Measurements from ENCODE around the gene WDR49. TPM values are rescaled to one million over a fixed set of nuclear protein-coding genes. Genes with fewer than 3 reads are reported as not detected.

Gene WDR49
- total RNA-seq, 2 donors from 2014 or later = 0.93 to 1.6 TPM

DNA sequence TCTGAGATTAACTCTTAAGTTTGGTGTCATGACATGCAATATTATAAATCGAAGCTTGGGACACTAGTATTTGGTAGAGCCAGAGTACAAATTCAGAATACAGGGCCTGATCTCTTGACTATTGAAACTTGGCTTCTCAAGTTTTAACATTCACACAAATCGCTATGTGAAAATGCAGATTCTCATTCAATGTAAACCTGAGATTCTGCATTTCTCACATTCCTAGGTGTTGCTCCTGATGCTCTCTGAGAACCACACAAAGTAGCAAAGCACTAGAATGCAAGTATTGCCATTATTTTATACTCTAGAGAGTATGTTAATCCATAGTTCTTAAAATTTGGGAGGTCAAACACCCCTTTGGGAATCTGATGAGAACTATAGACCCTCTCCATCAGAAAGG, 47.9 kb downstream of the WDR49 start:
- Mint-ChIP-seq H3K27ac (peak overlapping the region; percentile 76), H3K4me1 (peaks cover 8% of the 10 kb centered on the region), H3K4me3 (no peak overlapping the region), H3K9me3 (no peaks in the 10 kb centered on the region), H3K27me3 (ENCODE audit: insufficient read depth) (no peaks in the 10 kb centered on the region), H3K36me3 (ENCODE audit: low read depth) (no peaks in the 10 kb centered on the region)
- TF ChIP-seq, protein P1, sequence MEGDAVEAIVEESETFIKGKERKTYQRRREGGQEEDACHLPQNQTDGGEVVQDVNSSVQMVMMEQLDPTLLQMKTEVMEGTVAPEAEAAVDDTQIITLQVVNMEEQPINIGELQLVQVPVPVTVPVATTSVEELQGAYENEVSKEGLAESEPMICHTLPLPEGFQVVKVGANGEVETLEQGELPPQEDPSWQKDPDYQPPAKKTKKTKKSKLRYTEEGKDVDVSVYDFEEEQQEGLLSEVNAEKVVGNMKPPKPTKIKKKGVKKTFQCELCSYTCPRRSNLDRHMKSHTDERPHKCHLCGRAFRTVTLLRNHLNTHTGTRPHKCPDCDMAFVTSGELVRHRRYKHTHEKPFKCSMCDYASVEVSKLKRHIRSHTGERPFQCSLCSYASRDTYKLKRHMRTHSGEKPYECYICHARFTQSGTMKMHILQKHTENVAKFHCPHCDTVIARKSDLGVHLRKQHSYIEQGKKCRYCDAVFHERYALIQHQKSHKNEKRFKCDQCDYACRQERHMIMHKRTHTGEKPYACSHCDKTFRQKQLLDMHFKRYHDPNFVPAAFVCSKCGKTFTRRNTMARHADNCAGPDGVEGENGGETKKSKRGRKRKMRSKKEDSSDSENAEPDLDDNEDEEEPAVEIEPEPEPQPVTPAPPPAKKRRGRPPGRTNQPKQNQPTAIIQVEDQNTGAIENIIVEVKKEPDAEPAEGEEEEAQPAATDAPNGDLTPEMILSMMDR (conservative IDR thresholded peaks at IDR 0.05) = no peak
- Histone ChIP-seq H3K27me3 (ENCODE audit: control insufficient read depth, insufficient read depth, low read length, poor library complexity, severe bottlenecking) (no peaks in the 10 kb centered on the region), H3K9ac (ENCODE audit: extremely low read depth, low read length, poor library complexity, severe bottlenecking) (no peak overlapping the region), H3K4me1 (ENCODE audit: control insufficient read depth, insufficient read depth, low read length) (no peaks in the 10 kb centered on the region), H3K4me3 (ENCODE audit: low read length) (no peak overlapping the region), H3K27ac (ENCODE audit: low read depth, low read length) (no peak overlapping the region), H3K36me3 (ENCODE audit: control insufficient read depth, insufficient read depth, low read length) (no peaks in the 10 kb centered on the region), H3K9me3 (ENCODE audit: control insufficient read depth, low read length) (no peaks in the 10 kb centered on the region)
- 84% methylated on average over 2 of the region's 2 CpGs for WGBS, 2 experiments (ENCODE audit: insufficient coverage in 1 of 2, insufficient read length in 1 of 2)
- no peak for DNase-seq

DNA sequence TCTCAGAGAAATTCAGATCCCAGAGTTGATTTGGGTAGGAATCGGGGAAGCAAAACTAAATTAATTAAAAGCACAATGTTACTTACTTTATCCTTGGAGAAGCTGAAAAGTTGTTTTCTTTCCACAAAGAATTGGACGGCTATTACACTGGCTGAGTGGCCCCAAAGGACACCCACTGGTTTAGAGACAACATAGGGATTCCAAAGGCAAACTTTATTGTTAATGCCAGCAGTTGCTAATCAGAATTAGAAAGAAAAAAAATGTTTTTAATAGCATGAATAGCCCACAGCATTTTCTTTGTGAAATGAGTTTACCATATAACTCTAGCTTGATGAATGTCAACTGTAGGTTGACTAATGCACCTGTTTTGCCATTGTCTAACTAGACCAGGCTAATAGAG, 51.7 kb downstream of the WDR49 start:
- TF ChIP-seq, protein P1 (conservative IDR thresholded peaks at IDR 0.05) = no peak
- Histone ChIP-seq H3K4me3 (ENCODE audit: low read length) (no peak overlapping the region), H3K27ac (ENCODE audit: low read depth, low read length) (peak overlapping the region; percentile 2), H3K36me3 (ENCODE audit: control insufficient read depth, insufficient read depth, low read length) (no peaks in the 10 kb centered on the region), H3K27me3 (ENCODE audit: control insufficient read depth, insufficient read depth, low read length, poor library complexity, severe bottlenecking) (no peaks in the 10 kb centered on the region), H3K4me1 (ENCODE audit: control insufficient read depth, insufficient read depth, low read length) (no peaks in the 10 kb centered on the region), H3K9me3 (ENCODE audit: control insufficient read depth, low read length) (peaks cover 6% of the 10 kb centered on the region), H3K9ac (ENCODE audit: extremely low read depth, low read length, poor library complexity, severe bottlenecking) (no peak overlapping the region)
- DNase-seq = no peak
- Mint-ChIP-seq H3K9me3 (peaks cover 15% of the 10 kb centered on the region), H3K27me3 (ENCODE audit: insufficient read depth) (no peaks in the 10 kb centered on the region), H3K4me1 (peaks cover 8% of the 10 kb centered on the region), H3K27ac (no peak overlapping the region), H3K36me3 (ENCODE audit: low read depth) (no peaks in the 10 kb centered on the region), H3K4me3 (no peak overlapping the region)
- WGBS, 2 experiments (ENCODE audit: insufficient coverage in 1 of 2, insufficient read length in 1 of 2) = 71 to 83% methylated on average over 1 to 2 of the region's 2 CpGs

- H3K27ac ChIP-seq (ENCODE audit: low read depth, low read length) = no peak overlapping the region
- H3K4me1 Mint-ChIP-seq = no peaks in the 10 kb centered on the region
- TF ChIP-seq, protein P1 (conservative IDR thresholded peaks at IDR 0.05) = no peak
These were observed 66.1 kb downstream of the WDR49 start for GRCh38 chr3:167587651-167588050.

More at GRCh38 chr3:167587651-167588050, 66.1 kb downstream of the WDR49 start:
- Histone ChIP-seq H3K4me3 (ENCODE audit: low read length) (no peak overlapping the region), H3K36me3 (ENCODE audit: control insufficient read depth, insufficient read depth, low read length) (no peaks in the 10 kb centered on the region), H3K9ac (ENCODE audit: extremely low read depth, low read length, poor library complexity, severe bottlenecking) (no peak overlapping the region), H3K9me3 (ENCODE audit: control insufficient read depth, low read length) (no peaks in the 10 kb centered on the region), H3K27me3 (ENCODE audit: control insufficient read depth, insufficient read depth, low read length, poor library complexity, severe bottlenecking) (no peaks in the 10 kb centered on the region), H3K4me1 (ENCODE audit: control insufficient read depth, insufficient read depth, low read length) (no peaks in the 10 kb centered on the region)
- no peak overlapping the region for H3K27ac Mint-ChIP-seq
- H3K4me3 Mint-ChIP-seq = no peak overlapping the region
- 87 to 100% methylated on average over 1 to 2 of the region's 3 CpGs for WGBS, 2 experiments (ENCODE audit: insufficient coverage in 1 of 2, insufficient read length in 1 of 2)
- no peaks in the 10 kb centered on the region for H3K36me3 Mint-ChIP-seq (ENCODE audit: low read depth)
- no peaks in the 10 kb centered on the region for H3K9me3 Mint-ChIP-seq
- no peak for DNase-seq
- no peaks in the 10 kb centered on the region for H3K27me3 Mint-ChIP-seq (ENCODE audit: insufficient read depth)

Measured in endodermal cell (in vitro differentiated cells).